Caco-2 (cell line): ENCODE results near the gene SLC38A10. TPM values are rescaled to one million over a fixed set of nuclear protein-coding genes. Genes with fewer than 3 reads are reported as not detected.
"Not testable (repeated sequence)": the region's sequence is repeated elsewhere in the genome, so short reads cannot be mapped to it uniquely, and the experiment has no call there.

Experiments
- BruUV-seq: library from RNA; stranded (reverse); fragments of 400-500 nt; replicated peaks from 2 replicates; lab custom pipeline; 2021; lab: Mats Ljungman, UMichigan
- CTCF ChIA-PET: fragments of 300-600 bp; sonication (Branson Sonifier 250); formaldehyde crosslinking; loops from one replicate; lab custom pipeline; 2022; ENCODE audit warnings: antibody characterized with exemption; lab: Charles Lee
- POLR2A ChIA-PET: fragments of 300-600 bp; sonication (Branson Sonifier 250); formaldehyde crosslinking; loops from one replicate; lab custom pipeline; 2022; ENCODE audit warnings: antibody characterized with exemption; lab: Charles Lee
- DNase-seq, 2 experiments: peaks; one replicate each; pipeline versions ENCODE4 v3.0.0 to v3.0.0-alpha.2; 2020 to 2022
- H3K27me3 ChIP-seq: replicated peaks from 2 replicates; pipeline ENCODE4 v1.6.0; 2011; ENCODE audit warnings: low read length; ENCODE audit not compliant: control insufficient read depth, insufficient read depth
- H3K36me3 ChIP-seq: 2 replicates; pipeline ENCODE4 v1.5.1; 2011; ENCODE audit warnings: low read length; ENCODE audit not compliant: control insufficient read depth, insufficient read depth
- H3K4me1 ChIP-seq: fragments of 250-450 bp; sonication (Bioruptor Pico); 2 replicates; pipeline ENCODE4 v1.5.1; 2020; ENCODE audit warnings: mild to moderate bottlenecking
- H3K4me3 ChIP-seq: 2 replicates; pipeline ENCODE4 v1.5.1; 2011; ENCODE audit warnings: low read depth, mild to moderate bottlenecking, control low read depth, low read length
- H3K9me3 ChIP-seq: fragments of 250-450 bp; sonication (Bioruptor Pico); 2 replicates; pipeline ENCODE4 v1.5.1; 2020; ENCODE audit warnings: mild to moderate bottlenecking, moderate library complexity
- H3K27ac Mint-ChIP-seq: one replicate; pipeline ENCODE4 v1.8.0; 2022; ENCODE audit warnings: mixed read lengths; ENCODE audit not compliant: unreplicated experiment
- H3K27me3 Mint-ChIP-seq: one replicate; pipeline ENCODE4 v1.8.0; 2022; ENCODE audit warnings: mixed read lengths; ENCODE audit not compliant: insufficient read depth, unreplicated experiment
- H3K36me3 Mint-ChIP-seq: one replicate; pipeline ENCODE4 v1.8.0; 2022; ENCODE audit warnings: mild to moderate bottlenecking, mixed read lengths; ENCODE audit not compliant: insufficient read depth, unreplicated experiment
- H3K4me1 Mint-ChIP-seq: one replicate; pipeline ENCODE4 v1.8.0; 2022; ENCODE audit warnings: low read depth, mixed read lengths; ENCODE audit not compliant: unreplicated experiment
- H3K4me3 Mint-ChIP-seq: one replicate; pipeline ENCODE4 v1.8.0; 2022; ENCODE audit warnings: mild to moderate bottlenecking, moderate library complexity, mixed read lengths; ENCODE audit not compliant: unreplicated experiment
- H3K9me3 Mint-ChIP-seq: one replicate; pipeline ENCODE4 v1.8.0; 2022; ENCODE audit warnings: mixed read lengths; ENCODE audit not compliant: unreplicated experiment
- CTCF ChIP-seq, 2 experiments: fragments of 200-600 bp in 1 of 2; IDR thresholded peaks; 1 replicate in 1 of 2; 2 replicates in 1 of 2; pipeline versions ENCODE4 v1.5.1 to v1.8.0; 2011 to 2022; ENCODE audit warnings: antibody characterized with exemption in 1 of 2, control low read depth in 1 of 2, inconsistent platforms in 1 of 2, low read depth in 1 of 2, low read length in 1 of 2, mild to moderate bottlenecking in 1 of 2, moderate library complexity in 1 of 2; ENCODE audit not compliant: insufficient read depth in 1 of 2, severe bottlenecking in 1 of 2, unreplicated experiment in 1 of 2
- intact Hi-C: fragments of 100-400 bp; cut with micrococcal nuclease; formaldehyde crosslinking; loops from one replicate; pipeline ENCODE4 v1.10.0; 2022; ENCODE audit not compliant: unreplicated experiment
- total RNA-seq: library from RNA; stranded (reverse); gene quantifications from 2 replicates; pipeline ENCODE4 v1.2.3, GENCODE V29; 2022

Gene SLC38A10
- total RNA-seq, 1 experiment from 2014 or later = 137 TPM

DNA sequence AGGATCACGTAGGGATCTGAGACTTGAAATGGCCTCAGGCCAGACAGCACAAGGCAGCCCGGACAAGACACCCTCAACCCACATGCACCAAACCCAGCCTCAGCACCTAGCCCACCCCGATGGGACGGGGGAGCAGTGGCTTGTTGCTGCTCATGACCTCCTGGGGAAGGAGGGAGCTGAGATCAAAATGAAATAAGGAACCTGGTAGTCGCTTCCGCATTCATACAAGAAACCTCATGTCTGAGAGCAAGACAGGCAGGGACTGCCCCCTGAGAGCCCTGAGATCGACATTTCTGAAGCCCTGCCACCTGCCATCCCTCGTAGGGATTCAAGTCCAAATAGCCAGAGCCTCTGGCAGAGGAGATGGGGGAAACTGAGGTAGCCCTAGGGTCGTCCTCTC lies 66.7 kb downstream of the SLC38A10 start:
- ChIA-PET POLR2A (no interaction called here), CTCF (no interaction called here)
- Mint-ChIP-seq H3K9me3 (no peaks in the 10 kb centered on the region), H3K27me3 (no peaks in the 10 kb centered on the region), H3K27ac (no peak overlapping the region), H3K36me3 (peaks cover 27% of the 10 kb centered on the region), H3K4me1 (no peaks in the 10 kb centered on the region), H3K4me3 (no peak overlapping the region)
- no peak for TF ChIP-seq CTCF (IDR thresholded peaks at IDR 0.05; ENCODE audit: insufficient read depth in 1 of 2, low read depth in 1 of 2, low read length in 1 of 2, severe bottlenecking in 1 of 2, unreplicated experiment in 1 of 2)
- BruUV-seq = TSS peak; percentile 16
- Histone ChIP-seq H3K9me3 (0 out of 2 replicates have a peak, but pooled peaks cover 3% of the 10 kb centered on the region), H3K4me1 (peaks cover 8% of the 10 kb centered on the region), H3K4me3 (no peak overlapping the region), H3K27me3 (no peaks in the 10 kb centered on the region), H3K36me3 (peaks cover 5% of the 10 kb centered on the region)
- intact Hi-C loops = no loop called here
- no peak for DNase-seq

DNA sequence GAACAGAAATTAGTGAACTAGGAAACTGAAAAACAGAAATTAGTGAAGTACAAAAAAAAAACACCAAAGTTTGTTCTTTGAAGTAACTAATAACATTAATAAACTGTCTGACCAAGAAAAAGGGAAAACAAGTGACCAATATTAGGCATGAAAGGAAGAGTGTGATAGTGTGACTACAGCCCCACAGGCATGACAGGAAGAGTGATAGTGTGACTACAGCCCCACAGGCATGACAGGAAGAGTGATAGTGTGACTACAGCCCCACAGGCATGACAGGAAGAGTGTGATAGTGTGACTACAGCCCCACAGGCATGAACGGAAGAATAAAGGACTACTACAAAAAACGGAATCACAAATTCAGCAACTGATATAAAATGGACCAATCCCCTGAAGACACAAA lies 67.5 kb downstream of the SLC38A10 start:
- H3K9me3 ChIP-seq, H3K4me1 Mint-ChIP-seq, H3K4me1 ChIP-seq, H3K27me3 Mint-ChIP-seq, BruUV-seq, intact Hi-C loops, H3K9me3 Mint-ChIP-seq, CTCF ChIA-PET, H3K4me3 Mint-ChIP-seq, DNase-seq, H3K27me3 ChIP-seq, H3K4me3 ChIP-seq, H3K27ac Mint-ChIP-seq, POLR2A ChIA-PET, H3K36me3 ChIP-seq: not testable (repeated sequence)
- peaks cover 30% of the 10 kb centered on the region for H3K36me3 Mint-ChIP-seq

DNA sequence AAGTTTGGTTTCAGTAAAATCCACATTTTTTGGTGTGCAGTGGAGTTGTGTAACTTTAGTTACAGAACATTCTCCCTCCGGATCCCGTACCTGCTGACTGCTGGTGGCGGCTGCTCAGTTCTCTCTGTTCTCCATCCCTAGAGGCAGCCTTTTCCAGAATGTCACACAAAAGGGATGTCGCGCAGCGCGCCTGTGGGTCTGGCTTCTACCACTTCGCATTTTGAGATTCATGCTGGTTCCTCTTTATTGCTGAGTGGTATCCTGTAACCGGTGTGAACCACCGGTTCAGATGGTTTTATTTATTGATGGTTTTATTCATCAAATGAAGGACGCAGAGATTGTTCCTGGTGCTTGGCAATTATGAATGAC lies 71.4 kb downstream of the SLC38A10 start:
- CTCF ChIA-PET = no interaction called here
- no peaks in the 10 kb centered on the region for H3K27me3 Mint-ChIP-seq
- Histone ChIP-seq H3K4me1 (peaks cover 9% of the 10 kb centered on the region), H3K4me3 (peak overlapping the region; percentile 70), H3K9me3 (0 out of 2 replicates have a peak, but pooled peaks cover 3% of the 10 kb centered on the region), H3K36me3 (no peaks in the 10 kb centered on the region), H3K27me3 (no peaks in the 10 kb centered on the region)
- no peaks in the 10 kb centered on the region for H3K9me3 Mint-ChIP-seq
- BruUV-seq = TSS peak; percentile 49
- intact Hi-C loops = loop anchor here (1.0 to 5.0 kb wide), 4 partner anchors 16 to 186 kb away; partner anchors contain the start of genes BAHCC1, BAIAP2, NDUFAF8 and TEPSIN
- DNase-seq = peak in 1 of 2 experiments; percentile 47
- peaks cover 10% of the 10 kb centered on the region for H3K36me3 Mint-ChIP-seq
- no peak for TF ChIP-seq CTCF (IDR thresholded peaks at IDR 0.05; ENCODE audit: insufficient read depth in 1 of 2, low read depth in 1 of 2, low read length in 1 of 2, severe bottlenecking in 1 of 2, unreplicated experiment in 1 of 2)
- H3K4me3 Mint-ChIP-seq = peak overlapping the region; percentile 80
- POLR2A ChIA-PET = no interaction called here
- peak overlapping the region; percentile 90 for H3K27ac Mint-ChIP-seq
- no peaks in the 10 kb centered on the region for H3K4me1 Mint-ChIP-seq
